ENCODE data around the gene C11orf68. TPM values are rescaled to one million over a fixed set of nuclear protein-coding genes. Genes with fewer than 3 reads are reported as not detected.

C11orf68 gene
- total and polyA plus RNA-seq, 2 of the 8 experiments (the other 6 are each of a cell fraction or from before 2014, with no cell fraction given), result 24.0 to 51.2 TPM

GRCh38 chr11:65911682-65912568 is 6.9 kb downstream of the C11orf68 start (continued):
- no peak for TF ChIP-seq JUND (IDR thresholded peaks at IDR 0.05; ENCODE audit: low read length)
- TF ChIP-seq PHF8 (conservative IDR thresholded peaks at IDR 0.05; ENCODE audit: low read depth, low read length), result no peak
- no peak for TF ChIP-seq KDM4A (IDR thresholded peaks at IDR 0.05; ENCODE audit: low read depth, low read length, severe bottlenecking)
- TF ChIP-seq EGR1 (IDR thresholded peaks at IDR 0.05; ENCODE audit: borderline replicate concordance, low read depth, low read length), result no peak
- no peak for TF ChIP-seq NANOG (IDR thresholded peaks at IDR 0.05; ENCODE audit: insufficient read depth, low read depth, low read length, poor library complexity, severe bottlenecking)
- TF ChIP-seq TAF1 (IDR thresholded peaks at IDR 0.05; ENCODE audit: low read depth, low read length), result 0 out of 2 replicates have a peak, but pooled peaks have one; percentile 16
- no peak for TF ChIP-seq CHD1 (IDR thresholded peaks at IDR 0.05; ENCODE audit: low read depth, low read length)
- TF ChIP-seq SP2 (IDR thresholded peaks at IDR 0.05; ENCODE audit: low read length), result no peak
- 0 out of 2 replicates have a peak, but pooled peaks have one; percentile 28 for TF ChIP-seq YY1 (IDR thresholded peaks at IDR 0.05; ENCODE audit: low read depth, low read length)
- TF ChIP-seq RXRA (IDR thresholded peaks at IDR 0.05; ENCODE audit: insufficient read depth, low read depth, low read length), result no peak
- TF ChIP-seq MAFK (IDR thresholded peaks at IDR 0.05; ENCODE audit: low read depth, low read length), result no peak
- 0 out of 4 replicates have a peak, but pooled peaks of 1 of the 2 experiments have one; percentile 35 for TF ChIP-seq SIN3A (conservative IDR thresholded peaks at IDR 0.05 in 1 of 2, IDR thresholded peaks at IDR 0.05 in 1 of 2; ENCODE audit: low read depth in 1 of 2, low read length in 2 of 2)
- no peak for TF ChIP-seq TCF12 (IDR thresholded peaks at IDR 0.05; ENCODE audit: low read depth, low read length)
- TF ChIP-seq CREB1 (IDR thresholded peaks at IDR 0.05), result 0 out of 2 replicates have a peak, but pooled peaks have one; percentile 12
- TF ChIP-seq, protein P1, sequence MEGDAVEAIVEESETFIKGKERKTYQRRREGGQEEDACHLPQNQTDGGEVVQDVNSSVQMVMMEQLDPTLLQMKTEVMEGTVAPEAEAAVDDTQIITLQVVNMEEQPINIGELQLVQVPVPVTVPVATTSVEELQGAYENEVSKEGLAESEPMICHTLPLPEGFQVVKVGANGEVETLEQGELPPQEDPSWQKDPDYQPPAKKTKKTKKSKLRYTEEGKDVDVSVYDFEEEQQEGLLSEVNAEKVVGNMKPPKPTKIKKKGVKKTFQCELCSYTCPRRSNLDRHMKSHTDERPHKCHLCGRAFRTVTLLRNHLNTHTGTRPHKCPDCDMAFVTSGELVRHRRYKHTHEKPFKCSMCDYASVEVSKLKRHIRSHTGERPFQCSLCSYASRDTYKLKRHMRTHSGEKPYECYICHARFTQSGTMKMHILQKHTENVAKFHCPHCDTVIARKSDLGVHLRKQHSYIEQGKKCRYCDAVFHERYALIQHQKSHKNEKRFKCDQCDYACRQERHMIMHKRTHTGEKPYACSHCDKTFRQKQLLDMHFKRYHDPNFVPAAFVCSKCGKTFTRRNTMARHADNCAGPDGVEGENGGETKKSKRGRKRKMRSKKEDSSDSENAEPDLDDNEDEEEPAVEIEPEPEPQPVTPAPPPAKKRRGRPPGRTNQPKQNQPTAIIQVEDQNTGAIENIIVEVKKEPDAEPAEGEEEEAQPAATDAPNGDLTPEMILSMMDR (IDR thresholded peaks at IDR 0.05; ENCODE audit: control extremely low read depth in 1 of 3, insufficient read depth in 1 of 3, low read depth in 1 of 3, low read length in 3 of 3), result peak; percentile 31 to 61 (median 60)
- no peak for TF ChIP-seq TBP (IDR thresholded peaks at IDR 0.05; ENCODE audit: low read depth, low read length)
- TF ChIP-seq FOSL1 (IDR thresholded peaks at IDR 0.05; ENCODE audit: insufficient read depth, low read depth, low read length), result no peak
- no peak for TF ChIP-seq NRF1 (IDR thresholded peaks at IDR 0.05; ENCODE audit: low read depth, low read length)
- TF ChIP-seq, protein P2, sequence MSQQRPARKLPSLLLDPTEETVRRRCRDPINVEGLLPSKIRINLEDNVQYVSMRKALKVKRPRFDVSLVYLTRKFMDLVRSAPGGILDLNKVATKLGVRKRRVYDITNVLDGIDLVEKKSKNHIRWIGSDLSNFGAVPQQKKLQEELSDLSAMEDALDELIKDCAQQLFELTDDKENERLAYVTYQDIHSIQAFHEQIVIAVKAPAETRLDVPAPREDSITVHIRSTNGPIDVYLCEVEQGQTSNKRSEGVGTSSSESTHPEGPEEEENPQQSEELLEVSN (IDR thresholded peaks at IDR 0.05), result peak; percentile 98
- TF ChIP-seq RNF2 (IDR thresholded peaks at IDR 0.05; ENCODE audit: borderline replicate concordance, low read depth, low read length, missing control alignments, poor library complexity, severe bottlenecking), result no peak
